WERI-Rb-1 (cell line): ENCODE results near the gene RTRAF.

Experiments used
- DNase-seq: peaks from one replicate; pipeline ENCODE4 v3.0.0-alpha.2; 2020
- H3K27ac ChIP-seq: fragments of 250-450 bp; sonication (Bioruptor Pico); 2 replicates; pipeline ENCODE4 v1.5.1; 2020; ENCODE audit warnings: mild to moderate bottlenecking, moderate library complexity
- H3K27me3 ChIP-seq: fragments of 250-450 bp; sonication (Bioruptor Pico); 2 replicates; pipeline ENCODE4 v1.5.1; 2021; ENCODE audit warnings: mild to moderate bottlenecking, low read depth, moderate library complexity; ENCODE audit not compliant: insufficient read depth, severe bottlenecking
- H3K36me3 ChIP-seq: fragments of 250-450 bp; sonication (Bioruptor Pico); 2 replicates; pipeline ENCODE4 v1.5.1; 2020; ENCODE audit warnings: mild to moderate bottlenecking, moderate library complexity
- H3K4me3 ChIP-seq: 2 replicates; pipeline ENCODE4 v1.5.1; 2011; ENCODE audit warnings: low read depth, mild to moderate bottlenecking, control low read depth, low read length
- H3K9me3 ChIP-seq: fragments of 250-450 bp; sonication (Bioruptor Pico); 2 replicates; pipeline ENCODE4 v1.5.1; 2021; ENCODE audit warnings: mild to moderate bottlenecking, moderate library complexity; ENCODE audit not compliant: severe bottlenecking
- CTCF ChIP-seq: IDR thresholded peaks from 2 replicates; pipeline ENCODE4 v1.5.1; 2011; ENCODE audit warnings: low read depth, mild to moderate bottlenecking, control low read depth, inconsistent platforms, low read length

RTRAF gene

GRCh38 chr14:52010173-52010693, 20.9 kb downstream of the RTRAF start:
- TF ChIP-seq CTCF = no peak
- Histone ChIP-seq H3K9me3 (no peaks in the 10 kb centered on the region), H3K27ac (no peak overlapping the region), H3K4me3 (no peak overlapping the region), H3K36me3 (peaks cover 62% of the 10 kb centered on the region), H3K27me3 (no peaks in the 10 kb centered on the region)
- no peak for DNase-seq

GRCh38 chr14:52011523-52011922, 22.2 kb downstream of the RTRAF start:
- Histone ChIP-seq H3K9me3 (no peaks in the 10 kb centered on the region), H3K4me3 (no peak overlapping the region), H3K27ac (no peak overlapping the region), H3K27me3 (no peaks in the 10 kb centered on the region), H3K36me3 (peaks cover 50% of the 10 kb centered on the region)
- no peak for TF ChIP-seq CTCF
- no peak for DNase-seq

GRCh38 chr14:52012635-52013034, 23.3 kb downstream of the RTRAF start:
- DNase-seq = no peak
- Histone ChIP-seq H3K4me3 (no peak overlapping the region), H3K36me3 (peaks cover 38% of the 10 kb centered on the region), H3K27me3 (no peaks in the 10 kb centered on the region), H3K9me3 (no peaks in the 10 kb centered on the region), H3K27ac (no peak overlapping the region)
- TF ChIP-seq CTCF = no peak

GRCh38 chr14:52013984-52014600, 24.7 kb downstream of the RTRAF start:
- Histone ChIP-seq H3K27me3 (no peaks in the 10 kb centered on the region), H3K27ac (no peak overlapping the region), H3K4me3 (no peak overlapping the region), H3K9me3 (no peaks in the 10 kb centered on the region), H3K36me3 (peaks cover 25% of the 10 kb centered on the region)
- TF ChIP-seq CTCF = peak; percentile 67
- DNase-seq = peak; percentile 57

GRCh38 chr14:52014601-52015267, 25.4 kb downstream of the RTRAF start:
- no peak overlapping the region for H3K4me3 ChIP-seq
- H3K27ac ChIP-seq = no peak overlapping the region
- H3K27me3 ChIP-seq = no peaks in the 10 kb centered on the region
- no peak for DNase-seq
- no peaks in the 10 kb centered on the region for H3K9me3 ChIP-seq
- TF ChIP-seq CTCF = no peak
- peaks cover 19% of the 10 kb centered on the region for H3K36me3 ChIP-seq
